Endothelial cell (in vitro differentiated cells): Measurements from ENCODE around the gene NFIX. TPM values are rescaled to one million over a fixed set of nuclear protein-coding genes. Genes with fewer than 3 reads are reported as not detected.

ENCODE experiments used
- DNase-seq: peaks from one replicate; pipeline ENCODE4 v3.0.0; 2021; ENCODE audit warnings: low spot score
- H3K27ac Mint-ChIP-seq: one replicate; pipeline ENCODE4 v1.8.0; 2021; ENCODE audit warnings: mixed read lengths, inconsistent platforms; ENCODE audit not compliant: unreplicated experiment
- H3K27me3 Mint-ChIP-seq: one replicate; pipeline ENCODE4 v1.8.0; 2021; ENCODE audit warnings: mild to moderate bottlenecking, moderate library complexity, mixed read lengths, inconsistent platforms; ENCODE audit not compliant: unreplicated experiment
- H3K36me3 Mint-ChIP-seq: one replicate; pipeline ENCODE4 v1.8.0; 2021; ENCODE audit warnings: mild to moderate bottlenecking, low read depth, mixed read lengths, inconsistent platforms; ENCODE audit not compliant: unreplicated experiment
- H3K4me1 Mint-ChIP-seq: one replicate; pipeline ENCODE4 v1.8.0; 2021; ENCODE audit warnings: mild to moderate bottlenecking, mixed read lengths, inconsistent platforms; ENCODE audit not compliant: unreplicated experiment
- H3K4me3 Mint-ChIP-seq: one replicate; pipeline ENCODE4 v1.8.0; 2021; ENCODE audit warnings: mild to moderate bottlenecking, mixed read lengths, inconsistent platforms; ENCODE audit not compliant: unreplicated experiment
- H3K9me3 Mint-ChIP-seq: one replicate; pipeline ENCODE4 v1.8.0; 2021; ENCODE audit warnings: mixed read lengths, inconsistent platforms; ENCODE audit not compliant: unreplicated experiment
- CTCF ChIP-seq: fragments of 200-600 bp; sonication (generic); IDR thresholded peaks from one replicate; pipeline ENCODE4 v1.5.0; 2021; ENCODE audit warnings: antibody characterized with exemption; ENCODE audit not compliant: unreplicated experiment
- long read RNA-seq: library from polyadenylated mRNA; unstranded; transcript quantifications from one replicate; pipeline ENCODE4 v2.0.0, GENCODE V29; 2020; ENCODE audit not compliant: unreplicated experiment
- total RNA-seq: library from RNA; stranded (reverse); fragmentation: NEBNext Ultra II Directional; extraction: Animal tissue kit (Norgen Biotek cat#: 25700); gene quantifications from one replicate; pipeline ENCODE4 v1.2.1, GENCODE V29; 2021; ENCODE audit not compliant: unreplicated experiment

NFIX gene
- total RNA-seq = 9.9 TPM
- long read RNA-seq, partial matches to known transcripts = 1 of 1 reads
- long read RNA-seq, other reads (novel, unspliced or antisense) = 0 of 1 reads

- Mint-ChIP-seq H3K27me3 (peaks cover 39% of the 10 kb centered on the region), H3K27ac (peak within 1 kb of the TSS; percentile 40), H3K36me3 (peaks cover 4% of the 10 kb centered on the region), H3K4me3 (peak within 1 kb of the TSS; percentile 89), H3K4me1 (peaks cover 6% of the 10 kb centered on the region), H3K9me3 (no peaks in the 10 kb centered on the region)
- no peak for TF ChIP-seq CTCF
- peak; percentile 42 for DNase-seq
Observed at GRCh38 chr19:12994701-12995595, at the start of gene NFIX. Gene NFIX (plus strand): TSS chr19:12995475. CDS start chr19:12995838, 363 bp downstream.

GRCh38 chr19:12945479-12946091 lies 49.7 kb upstream of the NFIX start, which contains the start of gene RAD23A:
Gene RAD23A (plus strand): TSS chr19:12945862. CDS start chr19:12945949, 87 bp downstream.
- peaks cover 19% of the 10 kb centered on the region for H3K4me1 Mint-ChIP-seq
- H3K27ac Mint-ChIP-seq = peak within 1 kb of the TSS; percentile 96
- DNase-seq = peak; percentile 98
- peaks cover 41% of the 10 kb centered on the region for H3K36me3 Mint-ChIP-seq
- peak within 1 kb of the TSS; percentile 95 for H3K4me3 Mint-ChIP-seq
- peaks cover 12% of the 10 kb centered on the region for H3K27me3 Mint-ChIP-seq
- TF ChIP-seq CTCF = no peak
- H3K9me3 Mint-ChIP-seq = no peaks in the 10 kb centered on the region

- H3K36me3 Mint-ChIP-seq = peaks cover 42% of the 10 kb centered on the region
- peaks cover 12% of the 10 kb centered on the region for H3K27me3 Mint-ChIP-seq
- H3K4me3 Mint-ChIP-seq = peak overlapping the region; percentile 95
- peaks cover 15% of the 10 kb centered on the region for H3K4me1 Mint-ChIP-seq
- peak; percentile 87 for DNase-seq
- H3K9me3 Mint-ChIP-seq = no peaks in the 10 kb centered on the region
- peak overlapping the region; percentile 96 for H3K27ac Mint-ChIP-seq
- TF ChIP-seq CTCF = no peak
Observed at GRCh38 chr19:12946092-12946721, 49.1 kb upstream of the NFIX start.

DNA sequence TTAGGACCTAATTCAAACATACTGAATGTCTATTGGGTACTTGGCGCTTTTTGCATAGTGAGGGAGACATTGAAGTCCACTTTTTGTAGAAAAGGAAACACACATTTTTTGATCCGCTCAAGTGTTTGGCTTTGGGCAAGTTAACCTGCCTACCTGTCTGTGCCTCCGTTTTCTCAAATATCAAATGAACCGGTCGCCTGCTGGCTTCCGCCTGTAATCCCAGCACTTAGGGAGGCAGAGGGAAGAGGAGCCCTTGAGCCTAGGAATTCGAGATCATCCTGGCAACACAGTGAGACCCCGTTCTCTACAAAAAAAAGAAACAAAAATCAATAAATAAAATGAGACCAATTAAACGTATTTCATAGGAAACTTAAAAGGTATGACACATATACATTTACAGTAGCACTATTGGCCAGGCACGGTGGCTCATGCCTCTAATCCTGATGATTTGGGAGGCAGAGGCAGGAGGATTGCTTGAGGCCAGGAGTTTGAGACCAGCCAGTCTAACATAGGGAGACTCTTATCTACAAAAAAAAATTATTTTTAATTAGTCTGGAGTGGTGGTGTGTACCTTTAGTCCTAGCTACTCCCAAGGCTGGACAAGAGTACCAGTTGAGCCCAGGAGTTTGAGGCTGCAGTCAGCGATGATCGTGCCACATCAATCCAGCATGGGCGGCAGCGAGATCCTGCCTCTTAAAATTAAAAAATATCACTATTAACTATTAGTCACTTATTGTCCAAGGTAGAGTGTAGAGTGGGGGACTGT lies 48.4 kb upstream of the NFIX start:
- Mint-ChIP-seq H3K4me1 (peaks cover 15% of the 10 kb centered on the region), H3K9me3 (no peaks in the 10 kb centered on the region), H3K27me3 (peaks cover 15% of the 10 kb centered on the region), H3K4me3 (peak overlapping the region; percentile 95), H3K36me3 (peaks cover 43% of the 10 kb centered on the region), H3K27ac (peak overlapping the region; percentile 96)
- DNase-seq = no peak
- TF ChIP-seq CTCF = no peak
